Measurements from ENCODE around the gene NINL. TPM values are rescaled to one million over a fixed set of nuclear protein-coding genes. Genes with fewer than 3 reads are reported as not detected.

NINL gene
- total RNA-seq, 1 donor from 2014 or later = 95.5 TPM

- TF ChIP-seq CTCF (IDR thresholded peaks at IDR 0.05; ENCODE audit: unreplicated experiment) = no peak
- Mint-ChIP-seq H3K4me3 (ENCODE audit: unreplicated experiment) (no peak overlapping the region), H3K9me3 (ENCODE audit: unreplicated experiment) (no peaks in the 10 kb centered on the region), H3K27me3 (ENCODE audit: unreplicated experiment) (peaks cover 17% of the 10 kb centered on the region), H3K36me3 (ENCODE audit: low read depth, unreplicated experiment) (peaks cover 12% of the 10 kb centered on the region), H3K4me1 (ENCODE audit: unreplicated experiment) (peaks cover 74% of the 10 kb centered on the region), H3K27ac (ENCODE audit: unreplicated experiment) (no peak overlapping the region)
- no peak for DNase-seq (ENCODE audit: low spot score)
Observed at GRCh38 chr20:25548613-25549086, 36.7 kb downstream of the NINL start.

GRCh38 chr20:25547999-25548398, 37.3 kb downstream of the NINL start:
- TF ChIP-seq CTCF (IDR thresholded peaks at IDR 0.05; ENCODE audit: unreplicated experiment) = no peak
- Mint-ChIP-seq H3K36me3 (ENCODE audit: low read depth, unreplicated experiment) (peaks cover 12% of the 10 kb centered on the region), H3K9me3 (ENCODE audit: unreplicated experiment) (no peaks in the 10 kb centered on the region), H3K27ac (ENCODE audit: unreplicated experiment) (no peak overlapping the region), H3K4me3 (ENCODE audit: unreplicated experiment) (no peak overlapping the region), H3K4me1 (ENCODE audit: unreplicated experiment) (peaks cover 71% of the 10 kb centered on the region), H3K27me3 (ENCODE audit: unreplicated experiment) (peaks cover 16% of the 10 kb centered on the region)
- no peak for DNase-seq (ENCODE audit: low spot score)

GRCh38 chr20:25547063-25547462, 38.3 kb downstream of the NINL start:
- H3K4me3 Mint-ChIP-seq (ENCODE audit: unreplicated experiment) = no peak overlapping the region
- H3K9me3 Mint-ChIP-seq (ENCODE audit: unreplicated experiment) = no peaks in the 10 kb centered on the region
- peaks cover 69% of the 10 kb centered on the region for H3K4me1 Mint-ChIP-seq (ENCODE audit: unreplicated experiment)
- H3K36me3 Mint-ChIP-seq (ENCODE audit: low read depth, unreplicated experiment) = peaks cover 12% of the 10 kb centered on the region
- no peak for DNase-seq (ENCODE audit: low spot score)
- peaks cover 13% of the 10 kb centered on the region for H3K27me3 Mint-ChIP-seq (ENCODE audit: unreplicated experiment)
- no peak for TF ChIP-seq CTCF (IDR thresholded peaks at IDR 0.05; ENCODE audit: unreplicated experiment)
- no peak overlapping the region for H3K27ac Mint-ChIP-seq (ENCODE audit: unreplicated experiment)

- Mint-ChIP-seq H3K27me3 (ENCODE audit: unreplicated experiment) (peaks cover 13% of the 10 kb centered on the region), H3K36me3 (ENCODE audit: low read depth, unreplicated experiment) (peaks cover 12% of the 10 kb centered on the region), H3K4me1 (ENCODE audit: unreplicated experiment) (peaks cover 65% of the 10 kb centered on the region), H3K27ac (ENCODE audit: unreplicated experiment) (peak overlapping the region; percentile 67), H3K9me3 (ENCODE audit: unreplicated experiment) (no peaks in the 10 kb centered on the region), H3K4me3 (ENCODE audit: unreplicated experiment) (no peak overlapping the region)
- no peak for TF ChIP-seq CTCF (IDR thresholded peaks at IDR 0.05; ENCODE audit: unreplicated experiment)
- DNase-seq (ENCODE audit: low spot score) = no peak
Observed at GRCh38 chr20:25546048-25546447, 39.3 kb downstream of the NINL start.

GRCh38 chr20:25545171-25545570, 40.2 kb downstream of the NINL start:
- H3K36me3 Mint-ChIP-seq (ENCODE audit: low read depth, unreplicated experiment) = peaks cover 12% of the 10 kb centered on the region
- peaks cover 13% of the 10 kb centered on the region for H3K27me3 Mint-ChIP-seq (ENCODE audit: unreplicated experiment)
- H3K4me3 Mint-ChIP-seq (ENCODE audit: unreplicated experiment) = no peak overlapping the region
- DNase-seq (ENCODE audit: low spot score) = no peak
- peaks cover 62% of the 10 kb centered on the region for H3K4me1 Mint-ChIP-seq (ENCODE audit: unreplicated experiment)
- H3K9me3 Mint-ChIP-seq (ENCODE audit: unreplicated experiment) = no peaks in the 10 kb centered on the region
- H3K27ac Mint-ChIP-seq (ENCODE audit: unreplicated experiment) = peak overlapping the region; percentile 34
- no peak for TF ChIP-seq CTCF (IDR thresholded peaks at IDR 0.05; ENCODE audit: unreplicated experiment)

All from endothelial cell (in vitro differentiated cells).